Measurements from ENCODE around the gene L3MBTL2.
"Not testable (repeated sequence)": the region's sequence is repeated elsewhere in the genome, so short reads cannot be mapped to it uniquely, and the experiment has no call there.

L3MBTL2 gene

GRCh38 chr22:41204992-41205900 is at the start of gene L3MBTL2:
Gene L3MBTL2 (plus strand): TSS chr22:41205312. CDS start chr22:41205363, 51 bp downstream.
- DNase-seq (ENCODE audit: low spot score): peak; percentile 99

- DNase-seq (ENCODE audit: low spot score): no peak
Observed at GRCh38 chr22:41157083-41157482, 48.0 kb upstream of the L3MBTL2 start.

- DNase-seq (ENCODE audit: low spot score): no peak
Observed at GRCh38 chr22:41169157-41169556, 36.0 kb upstream of the L3MBTL2 start.

- DNase-seq (ENCODE audit: low spot score): no peak
Observed at GRCh38 chr22:41171996-41172395, 33.1 kb upstream of the L3MBTL2 start.

GRCh38 chr22:41175546-41175945 is 29.6 kb upstream of the L3MBTL2 start:
- DNase-seq (ENCODE audit: low spot score): no peak

GRCh38 chr22:41177040-41177621 is 28.0 kb upstream of the L3MBTL2 start:
- no peak for DNase-seq (ENCODE audit: low spot score)

- no peak for DNase-seq (ENCODE audit: low spot score)
Observed at GRCh38 chr22:41177622-41178424, 27.3 kb upstream of the L3MBTL2 start.

GRCh38 chr22:41178425-41178975 is 26.6 kb upstream of the L3MBTL2 start:
- no peak for DNase-seq (ENCODE audit: low spot score)

GRCh38 chr22:41180362-41180761 is 24.8 kb upstream of the L3MBTL2 start:
- DNase-seq (ENCODE audit: low spot score): not testable (repeated sequence)

- no peak for DNase-seq (ENCODE audit: low spot score)
Observed at GRCh38 chr22:41180926-41181325, 24.2 kb upstream of the L3MBTL2 start.

- DNase-seq (ENCODE audit: low spot score): no peak
Observed at GRCh38 chr22:41181349-41182241, 23.5 kb upstream of the L3MBTL2 start.

- no peak for DNase-seq (ENCODE audit: low spot score)
Observed at GRCh38 chr22:41184679-41185078, 20.4 kb upstream of the L3MBTL2 start.

GRCh38 chr22:41191467-41191866 is 13.6 kb upstream of the L3MBTL2 start:
- no peak for DNase-seq (ENCODE audit: low spot score)

- no peak for DNase-seq (ENCODE audit: low spot score)
Observed at GRCh38 chr22:41193829-41194228, 11.3 kb upstream of the L3MBTL2 start.

- peak; percentile 99 for DNase-seq (ENCODE audit: low spot score)
Observed at GRCh38 chr22:41197038-41197972, 7.8 kb upstream of the L3MBTL2 start.

GRCh38 chr22:41198027-41198580 is 7.0 kb upstream of the L3MBTL2 start:
- no peak for DNase-seq (ENCODE audit: low spot score)

- DNase-seq (ENCODE audit: low spot score): no peak
Observed at GRCh38 chr22:41201141-41201540, 4.0 kb upstream of the L3MBTL2 start.

- no peak for DNase-seq (ENCODE audit: low spot score)
Observed at GRCh38 chr22:41203118-41203517, 2.0 kb upstream of the L3MBTL2 start.

GRCh38 chr22:41204066-41204465 is 1.0 kb upstream of the L3MBTL2 start:
- DNase-seq (ENCODE audit: low spot score): no peak

GRCh38 chr22:41206719-41207118 is 1.6 kb downstream of the L3MBTL2 start:
- DNase-seq (ENCODE audit: low spot score): no peak
